ENCODE data around the gene EFNB1.

EFNB1 gene

GRCh38 chrX:68835468-68835867 lies 6.6 kb downstream of the EFNB1 start:
- TF ChIP-seq EZH2 (IDR thresholded peaks at IDR 0.05; ENCODE audit: borderline replicate concordance, low read depth, low read length, severe bottlenecking) (no peak), CTCF (IDR thresholded peaks at IDR 0.05; ENCODE audit: borderline replicate concordance, extremely low read depth, low read length, poor library complexity, severe bottlenecking) (no peak)
- H3K4me3 ChIP-seq (ENCODE audit: low read depth in 1 of 2, low read length in 2 of 2), result no peak overlapping the region

DNA sequence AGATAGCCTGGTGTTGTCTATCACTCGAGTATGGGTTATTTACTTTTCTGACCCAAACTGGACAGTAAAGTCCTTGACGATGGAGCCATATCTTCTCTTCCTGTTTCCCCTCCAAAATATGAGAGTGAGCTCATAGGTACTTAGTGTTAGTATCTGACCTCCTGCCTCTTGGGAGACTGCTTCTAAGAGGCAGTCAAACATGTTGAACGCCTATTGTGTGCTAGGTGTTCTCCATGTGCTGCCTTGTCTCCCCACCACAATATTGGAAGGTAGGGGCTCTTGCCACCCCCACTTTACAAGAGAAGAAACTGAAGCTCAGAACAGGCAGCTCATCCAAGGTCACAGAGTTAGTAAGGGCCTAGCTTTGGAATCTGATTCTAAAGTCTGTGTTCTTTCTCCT lies 8.3 kb downstream of the EFNB1 start:
- H3K9me3 ChIP-seq (ENCODE audit: insufficient read depth, low read length, severe bottlenecking), result no peaks in the 10 kb centered on the region
- H3K9ac ChIP-seq (ENCODE audit: low read depth, low read length), result no peak overlapping the region
- 0 out of 2 replicates have a peak, but pooled peaks cover under 1% of the 10 kb centered on the region for H3K4me1 ChIP-seq (ENCODE audit: insufficient read depth, low read length)
- H3K27ac ChIP-seq (ENCODE audit: low read length), result no peak overlapping the region
- peaks cover 16% of the 10 kb centered on the region; the same call in 1 of the 2 replicates for H3K36me3 ChIP-seq (ENCODE audit: insufficient read depth, low read length)
- H3K79me2 ChIP-seq (ENCODE audit: insufficient read depth, low read length), result no peaks in the 10 kb centered on the region
- no peak for DNase-seq
- no peak for TF ChIP-seq EZH2 (IDR thresholded peaks at IDR 0.05; ENCODE audit: borderline replicate concordance, low read depth, low read length, severe bottlenecking)
- TF ChIP-seq CTCF (IDR thresholded peaks at IDR 0.05; ENCODE audit: borderline replicate concordance, extremely low read depth, low read length, poor library complexity, severe bottlenecking), result no peak
- H4K20me1 ChIP-seq (ENCODE audit: insufficient read depth, low read length), result no peaks in the 10 kb centered on the region
- no peak overlapping the region for H3K4me2 ChIP-seq (ENCODE audit: insufficient read depth, low read length)
- H2AFZ ChIP-seq (ENCODE audit: low read depth, low read length), result no peak overlapping the region
- ATAC-seq (ENCODE audit: insufficient read depth, low read depth), result no peak
- no peak overlapping the region for H3K4me3 ChIP-seq (ENCODE audit: low read depth in 1 of 2, low read length in 2 of 2)
- no peaks in the 10 kb centered on the region for H3K27me3 ChIP-seq (ENCODE audit: insufficient read depth, low read length, poor library complexity)

More at GRCh38 chrX:68835468-68835867, 6.6 kb downstream of the EFNB1 start:
- no peak overlapping the region for H3K4me2 ChIP-seq (ENCODE audit: insufficient read depth, low read length)
- H3K36me3 ChIP-seq (ENCODE audit: insufficient read depth, low read length), result peaks cover 10% of the 10 kb centered on the region; the same call in 1 of the 2 replicates
- H3K27ac ChIP-seq (ENCODE audit: low read length), result no peak overlapping the region
- DNase-seq, result no peak
- H2AFZ ChIP-seq (ENCODE audit: low read depth, low read length), result no peak overlapping the region
- no peaks in the 10 kb centered on the region for H3K27me3 ChIP-seq (ENCODE audit: insufficient read depth, low read length, poor library complexity)
- peaks cover 12% of the 10 kb centered on the region for H3K4me1 ChIP-seq (ENCODE audit: insufficient read depth, low read length)
- H4K20me1 ChIP-seq (ENCODE audit: insufficient read depth, low read length), result no peaks in the 10 kb centered on the region
- H3K79me2 ChIP-seq (ENCODE audit: insufficient read depth, low read length), result no peaks in the 10 kb centered on the region
- H3K9ac ChIP-seq (ENCODE audit: low read depth, low read length), result no peak overlapping the region
- no peak for ATAC-seq (ENCODE audit: insufficient read depth, low read depth)
- no peaks in the 10 kb centered on the region for H3K9me3 ChIP-seq (ENCODE audit: insufficient read depth, low read length, severe bottlenecking)

DNA sequence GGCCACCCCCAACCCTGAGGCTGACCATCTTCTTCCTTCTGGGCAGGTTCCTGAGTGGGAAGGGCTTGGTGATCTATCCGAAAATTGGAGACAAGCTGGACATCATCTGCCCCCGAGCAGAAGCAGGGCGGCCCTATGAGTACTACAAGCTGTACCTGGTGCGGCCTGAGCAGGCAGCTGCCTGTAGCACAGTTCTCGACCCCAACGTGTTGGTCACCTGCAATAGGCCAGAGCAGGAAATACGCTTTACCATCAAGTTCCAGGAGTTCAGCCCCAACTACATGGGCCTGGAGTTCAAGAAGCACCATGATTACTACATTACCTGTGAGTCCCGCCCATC lies 9.7 kb downstream of the EFNB1 start:
- peaks cover 16% of the 10 kb centered on the region; the same call in 1 of the 2 replicates for H3K36me3 ChIP-seq (ENCODE audit: insufficient read depth, low read length)

More for the DNA sequence above, 9.7 kb downstream of the EFNB1 start:
- Histone ChIP-seq H3K9ac (ENCODE audit: low read depth, low read length) (no peak overlapping the region), H3K4me1 (ENCODE audit: insufficient read depth, low read length) (no peaks in the 10 kb centered on the region), H3K9me3 (ENCODE audit: insufficient read depth, low read length, severe bottlenecking) (no peaks in the 10 kb centered on the region), H3K27me3 (ENCODE audit: insufficient read depth, low read length, poor library complexity) (no peaks in the 10 kb centered on the region), H3K27ac (ENCODE audit: low read length) (no peak overlapping the region), H4K20me1 (ENCODE audit: insufficient read depth, low read length) (no peaks in the 10 kb centered on the region), H2AFZ (ENCODE audit: low read depth, low read length) (no peak overlapping the region), H3K79me2 (ENCODE audit: insufficient read depth, low read length) (no peaks in the 10 kb centered on the region), H3K4me2 (ENCODE audit: insufficient read depth, low read length) (no peak overlapping the region), H3K4me3 (ENCODE audit: low read depth in 1 of 2, low read length in 2 of 2) (no peak overlapping the region)
- TF ChIP-seq EZH2 (IDR thresholded peaks at IDR 0.05; ENCODE audit: borderline replicate concordance, low read depth, low read length, severe bottlenecking), result no peak
- no peak for TF ChIP-seq CTCF (IDR thresholded peaks at IDR 0.05; ENCODE audit: borderline replicate concordance, extremely low read depth, low read length, poor library complexity, severe bottlenecking)
- ATAC-seq (ENCODE audit: insufficient read depth, low read depth) (no peak), DNase-seq (no peak)
